ENCODE data around the gene ITGAV.

DNA sequence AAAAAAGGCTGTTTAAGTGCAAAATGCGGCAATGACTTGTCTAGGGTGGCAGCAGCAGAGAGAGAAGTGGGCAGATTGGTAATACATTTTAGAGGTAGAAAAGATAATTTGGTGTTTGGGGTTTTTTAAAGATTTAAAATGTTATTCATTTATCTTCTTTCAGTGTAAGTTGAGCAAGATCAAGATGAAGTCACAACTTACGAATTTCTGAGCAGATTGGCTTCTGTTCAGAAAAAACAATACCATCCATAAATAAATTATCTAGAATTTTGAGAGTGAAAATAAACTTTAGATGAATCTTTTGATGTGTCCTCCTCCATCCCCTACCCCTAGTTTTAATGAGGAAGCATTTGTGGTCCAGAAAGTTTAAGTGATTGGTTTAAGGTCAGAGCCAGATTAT lies 56.1 kb downstream of the ITGAV start:
- TF ChIP-seq, protein P1, sequence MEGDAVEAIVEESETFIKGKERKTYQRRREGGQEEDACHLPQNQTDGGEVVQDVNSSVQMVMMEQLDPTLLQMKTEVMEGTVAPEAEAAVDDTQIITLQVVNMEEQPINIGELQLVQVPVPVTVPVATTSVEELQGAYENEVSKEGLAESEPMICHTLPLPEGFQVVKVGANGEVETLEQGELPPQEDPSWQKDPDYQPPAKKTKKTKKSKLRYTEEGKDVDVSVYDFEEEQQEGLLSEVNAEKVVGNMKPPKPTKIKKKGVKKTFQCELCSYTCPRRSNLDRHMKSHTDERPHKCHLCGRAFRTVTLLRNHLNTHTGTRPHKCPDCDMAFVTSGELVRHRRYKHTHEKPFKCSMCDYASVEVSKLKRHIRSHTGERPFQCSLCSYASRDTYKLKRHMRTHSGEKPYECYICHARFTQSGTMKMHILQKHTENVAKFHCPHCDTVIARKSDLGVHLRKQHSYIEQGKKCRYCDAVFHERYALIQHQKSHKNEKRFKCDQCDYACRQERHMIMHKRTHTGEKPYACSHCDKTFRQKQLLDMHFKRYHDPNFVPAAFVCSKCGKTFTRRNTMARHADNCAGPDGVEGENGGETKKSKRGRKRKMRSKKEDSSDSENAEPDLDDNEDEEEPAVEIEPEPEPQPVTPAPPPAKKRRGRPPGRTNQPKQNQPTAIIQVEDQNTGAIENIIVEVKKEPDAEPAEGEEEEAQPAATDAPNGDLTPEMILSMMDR (IDR thresholded peaks at IDR 0.05) = no peak
- TF ChIP-seq EP300 (IDR thresholded peaks at IDR 0.05) = no peak

Measured in gastroesophageal sphincter (tissue), 3 donors.